ENCODE data around the gene ZNF362. TPM values are rescaled to one million over a fixed set of nuclear protein-coding genes. Genes with fewer than 3 reads are reported as not detected.
"Not testable (repeated sequence)": the region's sequence is repeated elsewhere in the genome, so short reads cannot be mapped to it uniquely, and the experiment has no call there.

ZNF362 gene
- total RNA-seq, 1 donor from 2014 or later: 24.6 TPM

DNA sequence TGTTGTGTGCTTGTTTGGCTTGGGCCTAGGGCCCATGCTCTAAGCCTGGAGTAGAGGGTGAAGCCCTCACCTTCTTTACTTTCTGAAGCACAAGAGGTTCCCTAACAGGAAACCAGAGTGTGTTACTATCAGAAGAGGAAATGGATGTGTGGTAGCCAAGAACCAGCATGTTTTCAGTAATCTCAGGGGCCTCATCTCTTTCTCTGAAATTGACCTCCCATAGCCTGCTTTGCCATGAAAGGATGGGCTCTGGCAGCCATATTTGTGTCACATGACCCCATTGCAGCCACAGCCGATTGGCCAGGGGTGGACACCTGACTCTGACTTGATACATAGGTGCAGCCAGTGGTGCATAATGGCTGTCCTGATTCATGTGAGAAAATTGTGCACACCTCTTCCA is 46.0 kb downstream of the ZNF362 start:
- no peak for DNase-seq (ENCODE audit: extremely low spot score in 2 of 2)
- Histone ChIP-seq H3K27ac (no peak overlapping the region), H3K27me3 (no peaks in the 10 kb centered on the region), H3K9me3 (no peaks in the 10 kb centered on the region), H3K4me1 (peaks cover 30% of the 10 kb centered on the region), H3K4me3 (no peak overlapping the region), H3K36me3 (peaks cover 0 to 10% of the 10 kb centered on the region in 2 donors)
- TF ChIP-seq, protein P1, sequence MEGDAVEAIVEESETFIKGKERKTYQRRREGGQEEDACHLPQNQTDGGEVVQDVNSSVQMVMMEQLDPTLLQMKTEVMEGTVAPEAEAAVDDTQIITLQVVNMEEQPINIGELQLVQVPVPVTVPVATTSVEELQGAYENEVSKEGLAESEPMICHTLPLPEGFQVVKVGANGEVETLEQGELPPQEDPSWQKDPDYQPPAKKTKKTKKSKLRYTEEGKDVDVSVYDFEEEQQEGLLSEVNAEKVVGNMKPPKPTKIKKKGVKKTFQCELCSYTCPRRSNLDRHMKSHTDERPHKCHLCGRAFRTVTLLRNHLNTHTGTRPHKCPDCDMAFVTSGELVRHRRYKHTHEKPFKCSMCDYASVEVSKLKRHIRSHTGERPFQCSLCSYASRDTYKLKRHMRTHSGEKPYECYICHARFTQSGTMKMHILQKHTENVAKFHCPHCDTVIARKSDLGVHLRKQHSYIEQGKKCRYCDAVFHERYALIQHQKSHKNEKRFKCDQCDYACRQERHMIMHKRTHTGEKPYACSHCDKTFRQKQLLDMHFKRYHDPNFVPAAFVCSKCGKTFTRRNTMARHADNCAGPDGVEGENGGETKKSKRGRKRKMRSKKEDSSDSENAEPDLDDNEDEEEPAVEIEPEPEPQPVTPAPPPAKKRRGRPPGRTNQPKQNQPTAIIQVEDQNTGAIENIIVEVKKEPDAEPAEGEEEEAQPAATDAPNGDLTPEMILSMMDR (IDR thresholded peaks at IDR 0.05): no peak
- intact Hi-C loops (cut with DNase I): no loop called here

DNA sequence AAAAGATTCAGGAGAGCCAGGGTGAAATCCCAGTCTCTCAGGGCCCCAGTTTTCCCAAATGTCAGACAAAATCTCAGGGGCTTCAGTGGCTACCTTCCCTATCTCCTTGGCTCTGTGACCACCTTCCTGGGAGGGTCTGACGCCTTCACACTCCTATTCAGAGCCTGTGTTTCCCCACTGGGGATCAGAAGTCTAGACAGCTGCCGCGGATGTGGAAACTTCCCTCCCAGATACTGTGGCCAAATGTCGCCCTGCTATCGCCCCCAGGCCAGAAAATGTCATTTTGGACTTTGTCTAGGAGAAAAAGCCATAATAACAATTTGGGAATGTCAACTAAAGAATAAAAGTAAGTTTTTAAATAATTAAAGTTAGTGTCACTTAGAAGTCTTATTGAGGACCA is 48.7 kb downstream of the ZNF362 start:
- Histone ChIP-seq H3K4me3 (no peak overlapping the region), H3K36me3 (no peaks in the 10 kb centered on the region), H3K9me3 (no peaks in the 10 kb centered on the region), H3K27me3 (no peaks in the 10 kb centered on the region), H3K27ac (no peak overlapping the region), H3K4me1 (peaks cover 20% of the 10 kb centered on the region)
- intact Hi-C loops (cut with DNase I): no loop called here
- TF ChIP-seq POLR2AphosphoS5 (IDR thresholded peaks at IDR 0.05; ENCODE audit: insufficient read depth in 1 of 2, low read depth in 1 of 2): no peak
- no peak for TF ChIP-seq POLR2A (IDR thresholded peaks at IDR 0.05)
- TF ChIP-seq, protein P1 (IDR thresholded peaks at IDR 0.05): no peak
- no peak for DNase-seq (ENCODE audit: extremely low spot score in 2 of 2)

DNA sequence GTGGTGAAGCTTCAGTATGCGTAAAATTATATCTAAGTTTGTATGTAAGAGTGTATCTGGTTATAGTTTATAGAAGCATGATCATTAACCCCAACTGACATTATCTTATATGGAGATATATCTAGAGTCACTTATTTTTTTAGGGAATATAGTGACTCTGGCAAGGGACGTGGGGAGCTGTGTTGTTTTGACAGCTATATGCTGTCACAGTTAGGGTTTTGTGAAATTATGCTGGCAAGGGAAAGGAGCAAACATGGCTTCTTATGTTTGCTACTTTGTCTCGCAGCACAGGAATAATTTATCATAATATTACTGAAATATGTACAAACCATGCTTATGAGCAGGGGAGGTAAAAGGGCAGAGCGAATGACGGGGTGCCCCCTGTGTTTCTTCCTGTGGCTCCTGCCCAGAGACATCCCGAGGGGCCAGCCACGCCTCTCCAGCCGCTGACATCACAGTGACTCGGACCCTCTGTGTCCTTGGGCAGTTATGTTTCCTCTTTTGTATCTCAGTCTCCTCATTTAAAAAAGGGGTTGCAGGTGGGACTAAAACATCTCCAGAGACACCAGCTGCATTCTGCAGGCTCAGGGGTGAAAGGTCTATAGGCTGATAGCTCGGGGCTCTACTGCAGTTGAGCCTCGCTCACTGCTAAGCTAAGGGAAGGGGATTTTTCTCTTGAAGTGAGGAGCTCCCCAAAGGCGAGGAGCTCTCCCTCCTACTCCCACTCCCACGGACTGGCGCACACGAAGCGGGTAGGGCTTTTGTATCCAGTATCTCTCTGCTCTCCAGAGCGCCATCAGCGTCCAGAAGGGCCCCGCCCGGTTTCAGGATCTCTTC is 49.7 kb downstream of the ZNF362 start:
- no peaks in the 10 kb centered on the region for H3K36me3 ChIP-seq
- peak overlapping the region; percentile 37 to 45 for H3K4me3 ChIP-seq
- H3K9me3 ChIP-seq: no peaks in the 10 kb centered on the region
- intact Hi-C loops (cut with DNase I): no loop called here
- TF ChIP-seq, protein P1 (IDR thresholded peaks at IDR 0.05): no peak
- no peak for DNase-seq (ENCODE audit: extremely low spot score in 2 of 2)
- H3K27me3 ChIP-seq: no peaks in the 10 kb centered on the region
- no peak overlapping the region for H3K27ac ChIP-seq
- H3K4me1 ChIP-seq: peaks cover 16% of the 10 kb centered on the region

DNA sequence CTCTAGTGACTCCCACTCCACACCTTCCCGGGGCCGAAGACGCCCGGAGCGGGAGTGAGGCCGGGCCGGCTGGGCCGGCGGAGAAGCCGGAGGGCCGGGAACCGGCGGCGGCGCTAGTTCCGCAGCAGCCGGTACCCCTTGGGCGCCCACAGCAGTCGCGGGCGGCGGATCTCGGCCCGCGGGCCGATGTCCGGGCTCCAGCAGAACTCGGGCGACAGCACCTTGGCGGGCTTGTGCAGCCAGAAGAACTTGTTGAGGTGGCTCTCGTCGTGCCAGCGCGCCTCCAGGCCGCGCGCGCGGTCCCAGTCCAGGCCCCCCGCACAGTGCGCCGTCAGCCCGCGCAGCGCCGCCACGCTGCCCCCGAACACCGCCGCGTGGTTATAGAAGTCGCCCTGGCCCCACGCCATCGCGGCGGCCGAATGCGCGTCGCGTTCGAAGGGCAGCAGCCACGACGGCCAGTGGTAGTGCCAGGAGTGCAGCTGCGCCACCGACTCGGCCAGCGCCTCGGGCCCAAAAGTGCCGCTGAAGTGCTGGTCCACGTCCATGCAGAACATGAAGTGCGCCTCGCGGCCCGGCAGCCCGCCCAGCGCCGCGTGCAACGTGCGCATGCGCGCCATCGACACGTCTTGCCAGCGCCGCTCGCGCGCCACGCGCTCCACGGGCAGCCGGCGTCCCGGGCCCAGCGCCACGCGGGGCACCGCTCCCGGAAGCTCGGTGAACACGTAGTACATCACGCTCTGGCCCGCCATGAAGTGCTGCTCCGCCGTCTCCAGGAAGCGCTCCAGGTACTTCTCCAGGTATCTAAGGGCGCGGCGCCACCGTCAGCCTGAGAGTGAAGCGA is 50.6 kb downstream of the ZNF362 start:
- H3K4me3 ChIP-seq: peak overlapping the region; percentile 37 to 45
- TF ChIP-seq POLR2AphosphoS5 (IDR thresholded peaks at IDR 0.05; ENCODE audit: insufficient read depth in 1 of 2, low read depth in 1 of 2) (peak in 1 of 2 donors; percentile 11), POLR2A (IDR thresholded peaks at IDR 0.05) (no peak)
- TF ChIP-seq, protein P1 (IDR thresholded peaks at IDR 0.05): no peak
- no peaks in the 10 kb centered on the region for H3K9me3 ChIP-seq
- no peaks in the 10 kb centered on the region for H3K36me3 ChIP-seq
- H3K27me3 ChIP-seq: no peaks in the 10 kb centered on the region
- no peak for DNase-seq (ENCODE audit: extremely low spot score in 2 of 2)
- intact Hi-C loops (cut with DNase I): no loop called here
- no peak overlapping the region for H3K27ac ChIP-seq
- peaks cover 11% of the 10 kb centered on the region for H3K4me1 ChIP-seq

DNA sequence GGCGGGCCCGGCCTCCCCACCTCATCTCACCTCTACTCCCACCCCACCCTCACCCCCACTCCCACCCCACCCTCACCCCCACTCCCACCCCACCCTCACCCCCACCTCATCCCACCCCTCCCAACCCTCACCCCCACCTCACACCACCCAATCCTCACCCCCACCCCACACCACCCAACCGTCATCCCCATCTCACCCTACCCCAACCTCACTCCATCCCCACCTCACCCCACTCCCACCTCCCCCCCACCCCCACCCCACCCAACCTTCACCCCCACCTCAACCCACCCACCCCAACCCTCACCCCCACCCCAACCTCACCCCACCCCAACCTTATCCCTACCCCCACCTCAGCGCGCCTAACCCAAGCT is 51.2 kb downstream of the ZNF362 start:
- peak overlapping the region in 1 of 2 donors; percentile 45 for H3K4me3 ChIP-seq
- intact Hi-C loops (cut with DNase I): no loop called here
- TF ChIP-seq POLR2AphosphoS5 (IDR thresholded peaks at IDR 0.05; ENCODE audit: insufficient read depth in 1 of 2, low read depth in 1 of 2) (no peak), POLR2A (IDR thresholded peaks at IDR 0.05) (no peak)
- TF ChIP-seq, protein P1 (IDR thresholded peaks at IDR 0.05): no peak

DNA sequence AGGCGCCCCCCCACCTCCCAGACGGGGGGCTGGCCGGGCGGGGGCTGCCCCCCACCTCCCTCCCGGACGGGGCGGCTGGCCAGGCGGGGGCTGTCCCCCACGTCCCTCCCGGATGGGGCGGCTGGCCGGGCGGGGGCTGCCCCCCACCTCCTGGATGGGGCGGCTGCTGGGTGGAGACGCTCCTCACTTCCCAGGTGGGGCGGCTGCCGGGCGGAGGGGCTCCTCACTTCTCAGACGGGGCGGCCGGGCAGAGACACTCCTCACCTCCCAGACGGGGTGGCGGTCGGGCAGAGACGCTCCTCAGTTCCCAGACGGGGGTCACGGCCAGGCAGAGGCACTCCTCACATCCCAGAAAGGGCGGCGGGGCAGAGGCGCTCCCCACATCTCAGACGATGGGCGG is 53.1 kb downstream of the ZNF362 start:
- intact Hi-C loops (cut with DNase I); H3K4me3 ChIP-seq; H3K27me3 ChIP-seq; H3K9me3 ChIP-seq; DNase-seq (ENCODE audit: extremely low spot score in 2 of 2); H3K36me3 ChIP-seq; H3K27ac ChIP-seq: not testable (repeated sequence)
- peaks cover 11% of the 10 kb centered on the region for H3K4me1 ChIP-seq

More for the DNA sequence above, 51.2 kb downstream of the ZNF362 start:
- DNase-seq (ENCODE audit: extremely low spot score in 2 of 2): no peak
- Histone ChIP-seq H3K36me3 (no peaks in the 10 kb centered on the region), H3K27me3 (no peaks in the 10 kb centered on the region), H3K27ac (no peak overlapping the region), H3K9me3 (no peaks in the 10 kb centered on the region), H3K4me1 (peaks cover 11% of the 10 kb centered on the region)
